Skeletal muscle cell (primary cell): ENCODE results near the gene HYAL1.
A peak's percentile ranks its signal among the peaks of the same experiment; 100 is the strongest.

ENCODE experiments used
- DNase-seq: peaks from one replicate; pipeline ENCODE4 v3.0.0-alpha.2; 2010; ENCODE audit warnings: low read depth
- H3K4me3 ChIP-seq: 2 replicates; pipeline ENCODE4 v1.5.1; 2011; ENCODE audit warnings: low read depth, mild to moderate bottlenecking, control low read depth, low read length, moderate library complexity

HYAL1 gene

GRCh38 chr3:50303013-50303815, at the start of gene HYAL1:
HYAL1 (minus strand) TSS chr3:50303574; CDS start chr3:50302956, 618 bp downstream.
- DNase-seq = no peak
- H3K4me3 ChIP-seq = no peak within 1 kb of the TSS

- no peak for DNase-seq
- H3K4me3 ChIP-seq = no peak overlapping the region
These were observed 49.4 kb upstream of the HYAL1 start for GRCh38 chr3:50352781-50353180.

- H3K4me3 ChIP-seq = peak overlapping the region; percentile 70
- no peak for DNase-seq
These were observed 47.9 kb upstream of the HYAL1 start for GRCh38 chr3:50351323-50351697.

- peak within 1 kb of the TSS; percentile 70 for H3K4me3 ChIP-seq
- DNase-seq = peak; percentile 75
These were observed 47.4 kb upstream of the HYAL1 start, which contains the start of the genes CYB561D2 and NPRL2 for GRCh38 chr3:50350527-50351322. CYB561D2 (plus strand) TSS chr3:50350862; CDS start chr3:50351434, 572 bp downstream. NPRL2 (minus strand) TSS chr3:50350775; CDS start chr3:50350652, 123 bp downstream.

GRCh38 chr3:50350213-50350526, 46.8 kb upstream of the HYAL1 start:
- no peak for DNase-seq
- peak overlapping the region; percentile 70 for H3K4me3 ChIP-seq

- no peak overlapping the region for H3K4me3 ChIP-seq
- no peak for DNase-seq
These were observed 43.9 kb upstream of the HYAL1 start for GRCh38 chr3:50347187-50347813.

- DNase-seq = no peak
- H3K4me3 ChIP-seq = peak within 1 kb of the TSS; percentile 55
These were observed 42.3 kb upstream of the HYAL1 start, which contains the start of gene ZMYND10 for GRCh38 chr3:50345586-50346234. ZMYND10 (minus strand) TSS chr3:50345732; CDS start chr3:50345579, 153 bp downstream.

- no peak for DNase-seq
- peak overlapping the region; percentile 55 for H3K4me3 ChIP-seq
These were observed 41.6 kb upstream of the HYAL1 start for GRCh38 chr3:50345008-50345407.

- H3K4me3 ChIP-seq = no peak overlapping the region
- no peak for DNase-seq
These were observed 39.6 kb upstream of the HYAL1 start for GRCh38 chr3:50342813-50343633.

- no peak overlapping the region for H3K4me3 ChIP-seq
These were observed 38.7 kb upstream of the HYAL1 start for GRCh38 chr3:50341996-50342650.

GRCh38 chr3:50341537-50341936, 38.2 kb upstream of the HYAL1 start:
- no peak for DNase-seq
- peak overlapping the region; percentile 55 for H3K4me3 ChIP-seq

More at GRCh38 chr3:50341996-50342650, 38.7 kb upstream of the HYAL1 start:
- no peak for DNase-seq

- no peak for DNase-seq
- peak within 1 kb of the TSS; percentile 55 for H3K4me3 ChIP-seq
These were observed 37.3 kb upstream of the HYAL1 start, which contains the start of gene RASSF1 for GRCh38 chr3:50340448-50341329. RASSF1 (minus strand) TSS chr3:50340836; CDS start chr3:50340805, 31 bp downstream.

- no peak for DNase-seq
These were observed 36.7 kb upstream of the HYAL1 start for GRCh38 chr3:50340147-50340447.

GRCh38 chr3:50339485-50340146, 36.2 kb upstream of the HYAL1 start:
- no peak for DNase-seq
- H3K4me3 ChIP-seq = peak overlapping the region; percentile 55

More at GRCh38 chr3:50340147-50340447, 36.7 kb upstream of the HYAL1 start:
- H3K4me3 ChIP-seq = peak overlapping the region; percentile 55

- no peak for DNase-seq
- no peak overlapping the region for H3K4me3 ChIP-seq
These were observed 35.6 kb upstream of the HYAL1 start for GRCh38 chr3:50338965-50339364.

GRCh38 chr3:50337175-50337861, 33.9 kb upstream of the HYAL1 start:
- peak overlapping the region; percentile 83 for H3K4me3 ChIP-seq
- DNase-seq = peak; percentile 98
